Peyer's patch (tissue), 4 donors: Measurements from ENCODE around the gene EVL. TPM values are rescaled to one million over a fixed set of nuclear protein-coding genes. Genes with fewer than 3 reads are reported as not detected.
A peak's percentile ranks its signal among the peaks of the same experiment; 100 is the strongest.

Source experiments
- DNase-seq, 3 donors: peaks; one replicate each; pipeline ENCODE4 v3.0.0-alpha.2; 2017 to 2019
- H3K27ac ChIP-seq, 4 donors: fragments of 200-600 bp; sonication (generic); one replicate each; pipeline ENCODE4 v1.5.1; 2016 to 2019
- H3K27me3 ChIP-seq, 2 donors: fragments of 200-600 bp; sonication (generic); one replicate each; pipeline ENCODE4 v1.5.1; 2019
- H3K36me3 ChIP-seq, 3 donors: fragments of 200-600 bp; sonication (generic); one replicate each; pipeline ENCODE4 v1.5.1; 2016 to 2019
- H3K4me1 ChIP-seq, 4 donors: fragments of 200-600 bp; sonication (generic); one replicate each; pipeline ENCODE4 v1.5.1; 2016 to 2019
- H3K4me3 ChIP-seq, 4 donors: fragments of 200-600 bp; sonication (generic); 1 replicate in 3 of 4; 2 replicates in 1 of 4; pipeline ENCODE4 v1.5.1; 2016 to 2019; ENCODE audit warnings: mild to moderate bottlenecking in 1 of 4
- H3K9me3 ChIP-seq, 4 donors: fragments of 200-600 bp; sonication (generic); one replicate each; pipeline ENCODE4 v1.5.1; 2016 to 2019; ENCODE audit warnings: mild to moderate bottlenecking in 1 of 4
- POLR2A ChIP-seq, 2 donors: fragments of 450-650 bp; IDR thresholded peaks; one replicate each; pipeline ENCODE4 v1.5.1; 2017; ENCODE audit warnings: antibody characterized with exemption in 2 of 2, mild to moderate bottlenecking in 2 of 2, moderate library complexity in 2 of 2
- total RNA-seq, 4 donors: library from RNA; depleted of rRNA; stranded (reverse); fragments of >200 nt; gene quantifications; one replicate each; pipeline ENCODE4 v1.1.0, GENCODE V29; 2016
- TF ChIP-seq, protein P1 (sequence below), 6 experiments: fragments of 450-650 bp in 4 of 6; fragments of 200-600 bp in 2 of 6; sonication (generic) in 1 of 6; IDR thresholded peaks; one replicate each; pipeline ENCODE4 v1.5.1; 2017 to 2019; ENCODE audit warnings: antibody characterized with exemption in 6 of 6, mild to moderate bottlenecking in 3 of 6, moderate library complexity in 1 of 6

EVL gene
- total RNA-seq, 4 donors from 2014 or later = 44.9 to 409 (median 110) TPM

DNA sequence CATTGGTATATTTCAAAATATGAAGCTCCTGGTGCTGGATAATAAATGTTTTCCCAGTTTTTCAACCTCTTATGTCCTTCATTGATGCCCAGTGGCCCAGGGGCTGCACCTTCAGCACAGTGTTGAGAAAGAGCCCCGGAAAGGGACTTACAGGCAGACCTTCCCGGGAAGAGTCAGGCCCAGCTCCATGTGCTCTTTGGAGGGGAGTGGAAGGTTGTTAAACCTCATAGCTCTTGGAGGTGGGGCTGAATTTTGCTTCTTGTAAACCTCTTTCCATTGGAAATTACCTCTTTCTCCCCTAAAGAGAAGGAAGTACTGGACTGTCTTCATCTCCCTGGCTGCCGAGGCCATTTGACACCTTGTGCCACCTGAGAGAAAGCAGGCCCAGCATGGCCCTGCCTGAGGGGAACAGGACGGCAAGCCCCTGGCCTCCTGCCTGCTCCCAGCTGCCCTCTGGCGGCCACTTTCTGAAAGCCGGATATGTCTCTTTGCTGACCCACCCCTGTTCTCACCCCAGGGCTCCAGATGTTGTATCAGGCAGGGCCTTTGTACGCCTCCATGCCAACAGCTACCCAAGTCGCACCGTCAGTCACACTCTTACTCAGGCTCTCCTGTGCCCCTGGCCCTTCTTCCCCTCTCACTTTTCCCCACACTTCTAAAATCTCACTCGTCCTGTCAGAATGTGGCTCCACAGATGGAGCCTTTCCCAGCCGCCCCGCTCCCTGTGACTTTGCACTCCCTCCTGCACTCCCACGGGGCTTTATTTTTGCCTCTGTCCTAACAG, 43.0 kb downstream of the EVL start:
- H3K9me3 ChIP-seq = no peaks in the 10 kb centered on the region
- H3K4me3 ChIP-seq = no peak overlapping the region
- peak; percentile 86 to 94 (median 87) for DNase-seq
- peaks cover 0 to 38% (median 6%) of the 10 kb centered on the region in 4 donors for H3K4me1 ChIP-seq
- H3K36me3 ChIP-seq = no peaks in the 10 kb centered on the region
- peak overlapping the region in 1 of 4 donors; percentile 27 for H3K27ac ChIP-seq
- H3K27me3 ChIP-seq = no peaks in the 10 kb centered on the region
- TF ChIP-seq POLR2A (IDR thresholded peaks at IDR 0.05) = no peak
- TF ChIP-seq, protein P1, sequence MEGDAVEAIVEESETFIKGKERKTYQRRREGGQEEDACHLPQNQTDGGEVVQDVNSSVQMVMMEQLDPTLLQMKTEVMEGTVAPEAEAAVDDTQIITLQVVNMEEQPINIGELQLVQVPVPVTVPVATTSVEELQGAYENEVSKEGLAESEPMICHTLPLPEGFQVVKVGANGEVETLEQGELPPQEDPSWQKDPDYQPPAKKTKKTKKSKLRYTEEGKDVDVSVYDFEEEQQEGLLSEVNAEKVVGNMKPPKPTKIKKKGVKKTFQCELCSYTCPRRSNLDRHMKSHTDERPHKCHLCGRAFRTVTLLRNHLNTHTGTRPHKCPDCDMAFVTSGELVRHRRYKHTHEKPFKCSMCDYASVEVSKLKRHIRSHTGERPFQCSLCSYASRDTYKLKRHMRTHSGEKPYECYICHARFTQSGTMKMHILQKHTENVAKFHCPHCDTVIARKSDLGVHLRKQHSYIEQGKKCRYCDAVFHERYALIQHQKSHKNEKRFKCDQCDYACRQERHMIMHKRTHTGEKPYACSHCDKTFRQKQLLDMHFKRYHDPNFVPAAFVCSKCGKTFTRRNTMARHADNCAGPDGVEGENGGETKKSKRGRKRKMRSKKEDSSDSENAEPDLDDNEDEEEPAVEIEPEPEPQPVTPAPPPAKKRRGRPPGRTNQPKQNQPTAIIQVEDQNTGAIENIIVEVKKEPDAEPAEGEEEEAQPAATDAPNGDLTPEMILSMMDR (IDR thresholded peaks at IDR 0.05) = peak; percentile 71 to 90 (median 88)

- DNase-seq = no peak
- no peak for TF ChIP-seq POLR2A (IDR thresholded peaks at IDR 0.05)
- TF ChIP-seq, protein P1 (IDR thresholded peaks at IDR 0.05) = no peak
- Histone ChIP-seq H3K9me3 (no peaks in the 10 kb centered on the region), H3K4me1 (peaks cover 0 to 33% (median 4%) of the 10 kb centered on the region in 4 donors), H3K27ac (no peak overlapping the region), H3K27me3 (no peaks in the 10 kb centered on the region), H3K4me3 (no peak overlapping the region), H3K36me3 (no peaks in the 10 kb centered on the region)
Measured at GRCh38 chr14:100108840-100109593, 43.8 kb downstream of the EVL start.

GRCh38 chr14:100109594-100109955, 44.4 kb downstream of the EVL start:
- TF ChIP-seq POLR2A (IDR thresholded peaks at IDR 0.05) = no peak
- TF ChIP-seq, protein P1 (IDR thresholded peaks at IDR 0.05) = no peak
- DNase-seq = no peak
- Histone ChIP-seq H3K27me3 (no peaks in the 10 kb centered on the region), H3K4me3 (no peak overlapping the region), H3K4me1 (peaks cover 0 to 28% (median 4%) of the 10 kb centered on the region in 4 donors), H3K27ac (no peak overlapping the region), H3K36me3 (no peaks in the 10 kb centered on the region), H3K9me3 (no peaks in the 10 kb centered on the region)

DNA sequence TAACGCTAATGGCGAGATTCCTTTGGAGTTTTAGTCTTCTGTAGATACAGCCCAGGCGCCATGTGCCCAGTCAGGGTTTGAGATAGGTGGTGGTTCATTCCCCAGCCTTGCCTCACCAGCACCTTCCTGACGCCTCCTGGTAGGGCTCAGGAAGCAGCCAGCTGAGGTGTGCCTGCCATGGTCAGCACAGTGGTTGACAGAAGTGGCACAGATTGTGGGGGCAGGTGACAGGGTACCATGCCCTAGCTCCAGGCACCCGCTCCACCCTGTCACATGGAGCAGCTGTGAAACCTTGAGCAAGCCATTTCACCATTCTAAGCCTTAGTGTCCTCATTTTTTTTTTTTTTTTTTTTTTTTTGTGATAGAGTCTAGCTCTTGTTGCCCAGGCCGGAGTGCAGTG, 45.6 kb downstream of the EVL start:
- no peak for TF ChIP-seq POLR2A (IDR thresholded peaks at IDR 0.05)
- TF ChIP-seq, protein P1 (IDR thresholded peaks at IDR 0.05) = no peak
- H3K27ac ChIP-seq = no peak overlapping the region

GRCh38 chr14:100111931-100112704, 46.9 kb downstream of the EVL start:
- Histone ChIP-seq H3K4me3 (no peak overlapping the region), H3K36me3 (no peaks in the 10 kb centered on the region), H3K9me3 (no peaks in the 10 kb centered on the region), H3K27me3 (no peaks in the 10 kb centered on the region), H3K27ac (no peak overlapping the region), H3K4me1 (peaks cover 0 to 11% (median 2%) of the 10 kb centered on the region in 4 donors)
- no peak for DNase-seq
- no peak for TF ChIP-seq POLR2A (IDR thresholded peaks at IDR 0.05)
- TF ChIP-seq, protein P1 (IDR thresholded peaks at IDR 0.05) = no peak

More for the DNA sequence above, 45.6 kb downstream of the EVL start:
- H3K4me3 ChIP-seq = no peak overlapping the region
- no peaks in the 10 kb centered on the region for H3K27me3 ChIP-seq
- peaks cover 0 to 21% (median 3%) of the 10 kb centered on the region in 4 donors for H3K4me1 ChIP-seq
- H3K9me3 ChIP-seq = no peaks in the 10 kb centered on the region
- no peak for DNase-seq
- H3K36me3 ChIP-seq = no peaks in the 10 kb centered on the region
